ENCODE data around the gene CACHD1. TPM values are rescaled to one million over a fixed set of nuclear protein-coding genes. Genes with fewer than 3 reads are reported as not detected.
A peak's percentile ranks its signal among the peaks of the same experiment; 100 is the strongest.

Gene CACHD1
- polyA plus RNA-seq, 1 donor from 2014 or later, result 12.7 TPM

GRCh38 chr1:64680599-64680998, 210.7 kb downstream of the CACHD1 start:
- H4K20me1 ChIP-seq (ENCODE audit: insufficient read depth), result no peaks in the 10 kb centered on the region
- H3K4me2 ChIP-seq (ENCODE audit: low read length), result no peak overlapping the region
- TF ChIP-seq POLR2AphosphoS5 (IDR thresholded peaks at IDR 0.05), result peak; percentile 45
- no peak for TF ChIP-seq TAF1 (IDR thresholded peaks at IDR 0.05; ENCODE audit: low read depth)
- H3K36me3 ChIP-seq (ENCODE audit: insufficient read depth, low read length), result peaks cover 7% of the 10 kb centered on the region
- H3F3A ChIP-seq (ENCODE audit: insufficient read depth, low read length, poor library complexity, severe bottlenecking), result no peaks in the 10 kb centered on the region
- no peaks in the 10 kb centered on the region for H3K79me2 ChIP-seq (replicated peaks; ENCODE audit: insufficient read depth, low read length)
- peak overlapping the region; percentile 23 for H3K27ac ChIP-seq (ENCODE audit: low read length)
- no peaks in the 10 kb centered on the region for H3K9me2 ChIP-seq (ENCODE audit: insufficient read depth, low read length)
- H2AFZ ChIP-seq (ENCODE audit: low read depth, low read length), result no peak overlapping the region
- H3K9me3 ChIP-seq (ENCODE audit: low read length), result no peaks in the 10 kb centered on the region
- peak overlapping the region; percentile 21 for H3K4me3 ChIP-seq (ENCODE audit: low read length)
- no peaks in the 10 kb centered on the region for H3K27me3 ChIP-seq (ENCODE audit: insufficient read depth, low read depth, low read length)
- no peak overlapping the region for H3K9ac ChIP-seq (ENCODE audit: low read length)

- Histone ChIP-seq H3F3A (ENCODE audit: insufficient read depth, low read length, poor library complexity, severe bottlenecking) (no peaks in the 10 kb centered on the region), H3K9me3 (ENCODE audit: low read length) (no peaks in the 10 kb centered on the region), H3K9ac (ENCODE audit: low read length) (no peak overlapping the region), H2AFZ (ENCODE audit: low read depth, low read length) (no peak overlapping the region), H3K79me2 (replicated peaks; ENCODE audit: insufficient read depth, low read length) (no peaks in the 10 kb centered on the region), H3K9me2 (ENCODE audit: insufficient read depth, low read length) (no peaks in the 10 kb centered on the region), H3K36me3 (ENCODE audit: insufficient read depth, low read length) (peaks cover 7% of the 10 kb centered on the region), H3K4me3 (ENCODE audit: low read length) (peak overlapping the region; percentile 21), H3K27ac (ENCODE audit: low read length) (peak overlapping the region; percentile 23), H3K4me2 (ENCODE audit: low read length) (peak overlapping the region; percentile 3), H4K20me1 (ENCODE audit: insufficient read depth) (no peaks in the 10 kb centered on the region), H3K27me3 (ENCODE audit: insufficient read depth, low read depth, low read length) (no peaks in the 10 kb centered on the region)
- TF ChIP-seq TAF1 (IDR thresholded peaks at IDR 0.05; ENCODE audit: low read depth) (no peak), CTCF (IDR thresholded peaks at IDR 0.05; ENCODE audit: poor library complexity, severe bottlenecking) (no peak), EZH2 (IDR thresholded peaks at IDR 0.05; ENCODE audit: borderline replicate concordance, insufficient read depth, low read length, poor library complexity, severe bottlenecking) (no peak), RAD21 (conservative IDR thresholded peaks at IDR 0.05) (no peak), REST (IDR thresholded peaks at IDR 0.05; ENCODE audit: borderline replicate concordance) (no peak), SMC3 (conservative IDR thresholded peaks at IDR 0.05; ENCODE audit: poor library complexity) (no peak), EP300 (conservative IDR thresholded peaks at IDR 0.05; ENCODE audit: poor library complexity, severe bottlenecking) (peak; percentile 88), MXI1 (conservative IDR thresholded peaks at IDR 0.05; ENCODE audit: poor library complexity, severe bottlenecking) (no peak), POLR2AphosphoS5 (IDR thresholded peaks at IDR 0.05) (peak; percentile 47)
Observed at GRCh38 chr1:64681043-64681442, 211.1 kb downstream of the CACHD1 start.

GRCh38 chr1:64683419-64683818, 213.5 kb downstream of the CACHD1 start:
- H2AFZ ChIP-seq (ENCODE audit: low read depth, low read length), result no peak overlapping the region
- TF ChIP-seq TAF1 (IDR thresholded peaks at IDR 0.05; ENCODE audit: low read depth) (no peak), REST (IDR thresholded peaks at IDR 0.05; ENCODE audit: borderline replicate concordance) (no peak), SMC3 (conservative IDR thresholded peaks at IDR 0.05; ENCODE audit: poor library complexity) (no peak), RAD21 (conservative IDR thresholded peaks at IDR 0.05) (no peak), POLR2AphosphoS5 (IDR thresholded peaks at IDR 0.05) (no peak), MXI1 (conservative IDR thresholded peaks at IDR 0.05; ENCODE audit: poor library complexity, severe bottlenecking) (no peak), CTCF (IDR thresholded peaks at IDR 0.05; ENCODE audit: poor library complexity, severe bottlenecking) (no peak), EP300 (conservative IDR thresholded peaks at IDR 0.05; ENCODE audit: poor library complexity, severe bottlenecking) (no peak), EZH2 (IDR thresholded peaks at IDR 0.05; ENCODE audit: borderline replicate concordance, insufficient read depth, low read length, poor library complexity, severe bottlenecking) (no peak)
- H3K36me3 ChIP-seq (ENCODE audit: insufficient read depth, low read length), result peaks cover 5% of the 10 kb centered on the region
- H3F3A ChIP-seq (ENCODE audit: insufficient read depth, low read length, poor library complexity, severe bottlenecking), result no peaks in the 10 kb centered on the region
- H3K4me2 ChIP-seq (ENCODE audit: low read length), result no peak overlapping the region
- H3K27me3 ChIP-seq (ENCODE audit: insufficient read depth, low read depth, low read length), result no peaks in the 10 kb centered on the region
- H3K9me2 ChIP-seq (ENCODE audit: insufficient read depth, low read length), result no peaks in the 10 kb centered on the region
- H3K9me3 ChIP-seq (ENCODE audit: low read length), result no peaks in the 10 kb centered on the region
- no peaks in the 10 kb centered on the region for H3K79me2 ChIP-seq (replicated peaks; ENCODE audit: insufficient read depth, low read length)
- H4K20me1 ChIP-seq (ENCODE audit: insufficient read depth), result no peaks in the 10 kb centered on the region
- no peak overlapping the region for H3K9ac ChIP-seq (ENCODE audit: low read length)
- no peak overlapping the region for H3K27ac ChIP-seq (ENCODE audit: low read length)
- no peak overlapping the region for H3K4me3 ChIP-seq (ENCODE audit: low read length)

Measured in neural cell (in vitro differentiated cells).